Hindlimb muscle (tissue), 1 donor: ENCODE results near the gene RPL10A. TPM values are rescaled to one million over a fixed set of nuclear protein-coding genes. Genes with fewer than 3 reads are reported as not detected.

Experiments
- DNase-seq: peaks from one replicate; pipeline ENCODE4 v3.0.0-alpha.2; 2013
- polyA plus RNA-seq: library from polyadenylated mRNA; unstranded; fragments of 120-200 nt; gene quantifications from one replicate; pipeline ENCODE4 v1.2.1, GENCODE V29; 2013; ENCODE audit not compliant: insufficient read length

The RPL10A gene
- polyA plus RNA-seq, 1 donor = 2,463 TPM

DNA sequence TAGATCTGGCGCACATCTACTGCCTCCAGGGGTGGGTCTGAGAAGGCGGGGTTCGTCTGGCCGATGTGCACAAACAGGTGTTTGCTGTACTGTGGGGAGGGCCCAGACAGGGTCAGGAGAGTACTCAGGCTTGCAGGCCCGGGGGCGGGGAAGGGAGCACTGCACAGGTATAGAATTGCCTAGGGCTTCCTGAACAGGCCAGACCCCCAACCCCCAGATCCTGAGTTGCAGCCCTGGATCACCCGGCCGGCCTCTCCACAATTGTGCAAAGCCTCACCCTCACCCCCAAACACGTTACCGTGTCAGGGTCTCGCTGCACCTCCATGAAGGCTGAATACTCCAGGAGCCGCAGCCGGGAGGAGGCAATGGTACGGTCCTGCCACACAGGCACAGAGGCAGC is 7.8 kb downstream of the RPL10A start:
- DNase-seq = no peak

GRCh38 chr6:35477028-35477427 is 8.8 kb downstream of the RPL10A start:
- DNase-seq = no peak

DNA sequence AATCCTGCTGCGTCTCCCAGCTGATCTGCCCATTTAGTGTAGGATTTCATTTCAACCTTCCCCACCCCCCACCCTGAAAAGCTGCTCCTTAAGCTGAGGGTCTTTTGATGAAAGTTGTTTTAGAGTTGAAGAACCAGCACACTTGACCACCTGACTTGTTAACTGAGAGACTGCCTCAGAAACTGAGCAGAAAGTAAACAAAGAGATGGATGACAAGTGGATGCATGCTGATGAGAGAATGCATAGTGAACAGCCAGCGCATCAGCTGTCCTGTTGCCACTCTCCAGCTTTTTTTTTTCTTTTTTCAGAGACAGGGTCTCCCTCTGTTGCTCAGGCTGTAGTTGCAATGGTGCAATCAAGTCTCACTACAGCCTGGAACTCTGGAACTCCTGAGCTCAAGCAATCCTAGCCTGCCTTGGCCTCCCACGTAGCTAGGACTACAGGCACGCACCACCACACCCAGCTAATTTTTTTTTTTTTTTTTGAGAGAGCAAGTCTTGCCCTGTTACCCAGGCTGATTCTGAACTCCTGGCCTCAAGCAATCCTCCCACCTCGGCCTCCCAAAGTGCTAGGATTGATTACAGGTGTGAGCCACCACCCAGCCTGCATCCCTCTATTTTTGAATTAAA is 9.5 kb downstream of the RPL10A start:
- DNase-seq = no peak

- no peak for DNase-seq
These were observed 10.1 kb downstream of the RPL10A start for GRCh38 chr6:35478259-35478658.

- no peak for DNase-seq
These were observed 12.0 kb downstream of the RPL10A start for GRCh38 chr6:35480176-35480575.

DNA sequence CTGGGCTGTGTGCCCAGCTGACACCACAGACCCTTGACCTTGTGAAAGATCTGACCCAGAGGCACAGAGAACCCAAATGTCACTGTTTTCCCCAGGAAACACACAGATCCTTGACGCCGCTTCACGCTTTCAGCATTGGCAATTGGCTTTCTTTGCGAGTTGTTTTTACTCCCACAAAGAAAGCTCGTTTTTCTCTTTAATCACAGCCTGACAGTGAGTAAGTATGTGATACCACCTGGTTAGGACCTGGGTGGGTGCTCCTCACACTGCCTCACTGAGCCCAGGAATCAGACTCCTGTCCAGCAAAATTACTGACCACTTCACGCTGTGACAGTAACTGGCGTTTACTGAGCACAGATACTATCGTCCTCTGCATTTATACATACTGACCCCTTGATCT is 13.0 kb downstream of the RPL10A start:
- no peak for DNase-seq

DNA sequence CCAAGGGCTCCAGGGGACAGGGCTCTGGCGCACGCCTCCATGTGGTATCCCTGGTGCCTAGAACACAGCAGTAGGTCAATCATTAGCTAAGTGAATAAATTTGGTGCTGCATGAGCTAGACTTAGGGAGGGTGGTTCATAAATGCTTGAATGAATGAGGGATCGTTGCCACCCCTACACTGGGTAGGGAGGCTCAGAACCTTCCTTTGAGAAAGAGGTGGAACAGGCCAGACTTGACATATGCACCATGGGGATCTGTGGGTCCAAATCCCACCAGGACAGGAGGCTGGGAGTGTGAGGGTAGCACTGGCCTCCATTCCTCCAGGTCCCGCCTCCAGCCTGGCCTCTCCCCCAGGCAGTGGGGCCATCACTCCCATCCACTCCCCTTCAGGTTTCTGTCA is 14.9 kb downstream of the RPL10A start:
- no peak for DNase-seq

DNA sequence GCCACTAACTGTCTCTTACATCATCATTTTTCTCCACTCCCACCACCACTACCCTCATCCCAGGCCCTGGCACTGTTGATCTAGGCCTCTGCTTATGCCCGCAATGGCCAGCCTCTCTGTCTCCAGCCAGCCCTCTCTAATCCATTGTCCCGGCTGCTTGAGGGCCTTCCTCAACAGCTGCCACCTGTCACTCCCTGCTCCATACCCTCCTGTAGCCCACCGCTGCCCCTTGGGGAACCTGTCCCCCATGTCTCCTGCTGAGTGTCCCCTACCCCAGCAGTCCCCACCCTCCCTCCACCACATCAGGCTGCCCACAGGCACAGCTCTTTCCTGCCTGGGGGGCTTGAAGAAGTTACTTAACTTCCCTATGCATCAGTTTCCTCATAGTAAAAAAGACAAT is 15.3 kb downstream of the RPL10A start:
- no peak for DNase-seq

- no peak for DNase-seq
These were observed 15.9 kb downstream of the RPL10A start for GRCh38 chr6:35483893-35484645.

GRCh38 chr6:35484921-35485392 is 16.8 kb downstream of the RPL10A start:
- no peak for DNase-seq

- no peak for DNase-seq
These were observed 17.2 kb downstream of the RPL10A start for GRCh38 chr6:35485402-35485877.

DNA sequence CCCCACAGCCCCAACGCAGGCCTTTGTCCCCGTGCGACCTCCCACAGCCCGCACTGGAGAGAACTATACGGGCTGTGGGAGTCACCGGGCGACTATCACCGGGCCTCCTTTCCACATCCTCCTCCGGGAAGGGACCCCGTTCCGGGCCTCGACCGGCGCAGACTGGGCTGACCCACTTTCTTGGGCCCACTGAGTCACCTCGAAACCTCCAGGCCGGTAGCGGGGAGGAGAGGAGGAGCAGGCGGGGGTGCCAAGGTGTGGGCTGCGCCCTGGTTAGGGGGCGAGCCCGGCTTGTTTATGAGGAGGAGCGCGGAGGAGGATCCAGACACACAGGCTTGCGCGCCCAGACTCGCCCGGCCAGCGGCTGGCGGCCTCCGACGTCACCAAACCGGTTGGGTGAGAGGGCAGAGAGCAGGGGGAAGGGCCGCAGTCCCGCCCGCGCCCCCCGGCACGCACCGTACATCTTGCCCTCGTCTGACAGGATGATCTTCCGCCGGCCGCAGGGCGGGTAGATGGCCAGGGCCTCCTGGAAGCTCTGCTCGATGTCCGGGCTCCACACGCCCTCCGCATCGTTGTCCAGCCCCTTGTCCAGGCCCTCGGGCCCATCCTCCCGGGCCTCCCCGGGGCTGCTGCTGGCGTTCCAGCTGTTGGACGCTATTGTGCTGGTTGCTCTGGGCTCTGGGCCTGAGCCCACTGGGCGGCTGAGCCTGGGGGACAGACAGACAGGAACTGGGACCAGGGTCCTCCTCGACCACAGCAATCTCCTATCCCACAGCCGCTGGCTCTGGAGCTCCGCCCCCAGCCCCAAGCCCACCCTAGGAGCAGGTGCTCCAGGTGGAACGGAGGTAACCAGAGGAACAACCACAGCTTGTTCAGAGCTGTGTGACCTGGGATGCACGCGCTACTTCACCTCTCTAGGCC is 18.1 kb downstream of the RPL10A start:
- DNase-seq = no peak

DNA sequence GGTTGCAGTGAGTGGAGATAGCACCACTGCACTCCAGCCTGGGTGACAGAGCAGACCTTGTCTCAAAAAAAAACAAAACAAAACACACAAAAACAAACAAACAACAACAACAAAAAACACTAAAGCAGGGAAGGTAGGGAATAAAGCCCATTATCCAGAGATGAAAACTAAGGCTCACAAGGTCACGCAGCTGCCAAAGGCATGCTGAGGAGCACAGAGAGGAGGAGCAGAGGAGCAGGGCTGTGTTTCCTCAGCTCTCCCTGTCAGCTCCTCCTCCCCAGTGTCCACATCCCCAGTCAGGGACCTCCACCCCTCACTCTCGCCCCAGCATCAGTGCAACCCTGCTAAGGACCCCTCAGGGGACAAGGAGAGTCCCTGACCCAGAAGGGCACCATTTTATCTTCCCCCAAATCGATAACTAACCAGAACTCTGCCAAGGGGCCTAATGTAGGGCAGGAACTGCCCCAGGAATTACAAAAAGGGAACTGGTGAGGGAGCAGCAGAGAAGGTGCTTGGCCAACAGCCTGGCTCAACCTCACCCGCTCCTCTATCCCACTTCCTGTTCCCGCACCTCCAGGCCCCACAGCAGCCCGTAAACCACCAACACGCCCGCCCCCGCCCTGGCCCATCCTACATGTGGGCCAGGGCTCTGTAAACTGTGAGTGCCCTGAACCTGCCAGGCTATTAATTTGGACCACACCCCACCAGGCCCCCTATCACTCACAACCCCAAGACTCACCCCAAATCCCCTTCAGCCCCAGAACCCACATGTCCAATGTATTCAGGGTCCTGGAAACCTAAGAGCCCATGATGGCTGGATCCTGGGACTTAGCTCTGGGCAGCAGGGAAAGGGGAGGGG is 19.7 kb downstream of the RPL10A start:
- no peak for DNase-seq

DNA sequence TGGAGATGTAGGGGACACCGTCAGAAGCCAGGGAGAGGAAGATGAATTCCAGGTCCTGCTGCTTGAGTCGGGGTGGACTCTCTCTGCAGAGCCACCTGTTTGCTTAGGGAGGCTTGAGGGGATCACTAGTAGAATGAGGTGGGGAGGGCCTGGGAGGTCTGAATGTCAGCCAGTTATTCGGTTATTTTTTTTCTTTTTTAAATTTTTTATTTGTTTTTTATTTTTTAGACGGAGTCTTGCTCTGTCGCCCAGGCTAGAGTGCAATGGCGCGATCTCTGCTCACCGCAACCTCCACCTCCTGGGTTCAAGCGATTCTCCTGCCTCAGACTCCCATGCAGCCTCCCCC is 20.3 kb downstream of the RPL10A start:
- no peak for DNase-seq

- DNase-seq = no peak
These were observed 20.9 kb downstream of the RPL10A start for GRCh38 chr6:35489066-35489465.

GRCh38 chr6:35489995-35490791 is 22.0 kb downstream of the RPL10A start:
- peak; percentile 73 for DNase-seq

DNA sequence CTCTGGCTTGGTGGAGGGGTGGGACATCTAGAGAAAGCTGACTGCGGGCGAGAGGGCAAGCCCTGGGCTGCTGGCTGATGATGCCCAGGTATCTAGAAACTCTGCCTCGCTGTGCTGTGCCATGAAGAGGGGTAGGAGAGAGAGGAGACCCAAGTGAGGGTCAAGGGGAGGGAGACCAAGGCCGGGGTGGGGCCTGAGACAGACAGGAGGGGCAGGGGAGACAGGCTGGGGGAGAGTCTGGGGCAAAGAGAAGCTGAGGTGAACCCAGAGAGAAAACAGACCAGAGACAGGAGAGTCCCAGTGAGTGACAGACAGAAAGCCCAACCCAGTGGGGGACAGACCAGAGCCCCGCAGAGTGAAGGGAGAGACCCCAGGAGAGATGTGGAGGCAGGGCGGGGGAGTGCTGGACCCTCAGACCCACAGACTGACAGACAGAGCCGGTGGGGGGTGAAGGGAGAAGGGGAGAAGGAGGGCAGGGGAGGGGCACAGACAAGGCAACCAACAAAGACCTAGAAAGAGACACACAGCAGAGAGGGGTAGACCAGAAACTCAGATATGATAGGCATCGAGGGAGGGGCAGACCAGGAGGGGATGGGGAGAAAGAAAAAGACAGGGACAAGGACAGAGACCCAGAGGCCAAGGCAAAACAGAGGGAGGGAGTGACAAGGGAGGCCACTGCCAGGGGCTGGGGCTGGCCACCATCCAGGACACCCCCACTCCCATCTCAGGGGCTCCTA is 22.8 kb downstream of the RPL10A start:
- no peak for DNase-seq

GRCh38 chr6:35491558-35492257 is 23.5 kb downstream of the RPL10A start:
- DNase-seq = no peak

DNA sequence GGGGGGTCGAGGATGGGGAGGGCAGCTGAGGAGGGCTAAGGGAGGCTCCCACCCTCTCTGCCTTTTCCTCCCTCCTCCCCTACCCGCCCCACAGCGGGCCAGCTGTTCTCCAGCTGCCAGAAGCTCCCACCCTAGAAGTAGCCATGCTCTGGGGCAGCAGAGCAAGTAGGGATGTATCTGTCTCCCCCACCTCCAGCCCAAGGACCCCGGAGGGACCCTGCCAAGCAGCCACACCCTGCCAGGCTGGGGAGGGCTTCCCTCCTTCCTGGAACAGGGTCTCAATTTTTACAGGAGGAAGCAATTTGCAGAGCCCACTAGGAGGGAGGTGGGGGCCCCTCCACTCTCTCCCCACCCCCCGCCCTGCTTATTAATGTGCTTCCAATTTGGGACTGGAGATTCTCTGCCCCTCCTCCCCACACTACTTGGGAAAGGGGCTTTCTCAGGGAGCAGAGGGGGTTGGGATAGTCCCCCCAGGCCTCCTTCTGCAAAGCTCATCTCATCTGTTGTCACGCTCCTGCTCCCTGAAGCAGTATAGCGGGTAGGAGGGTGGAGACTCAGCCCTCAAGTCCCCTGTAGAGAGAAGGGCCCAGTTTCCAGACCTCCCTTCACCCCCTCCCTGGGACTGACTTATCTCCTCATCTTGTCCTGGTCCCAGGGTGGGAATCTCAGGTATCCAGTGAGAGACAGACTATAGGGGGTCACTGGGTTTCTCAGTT is 24.2 kb downstream of the RPL10A start:
- DNase-seq = no peak
